Endothelial cell of umbilical vein (primary cell): Measurements from ENCODE around the gene EFR3B. TPM values are rescaled to one million over a fixed set of nuclear protein-coding genes. Genes with fewer than 3 reads are reported as not detected.

ENCODE experiments used
- BruUV-seq: library from RNA; stranded (reverse); fragments of 400-500 nt; replicated peaks from 2 replicates; lab custom pipeline; 2021; lab: Mats Ljungman, UMichigan
- CTCF ChIA-PET: fragments of 300-600, 350-600 bp; sonication (Branson Sonifier 250); formaldehyde crosslinking; loops from one replicate; lab custom pipeline; 2021; ENCODE audit warnings: antibody characterized with exemption, inconsistent platforms; lab: Charles Lee
- POLR2A ChIA-PET: fragments of 300-600, 350-600 bp; sonication (Branson Sonifier 250); formaldehyde crosslinking; loops from one replicate; lab custom pipeline; 2021; ENCODE audit warnings: antibody characterized with exemption, inconsistent platforms; lab: Charles Lee
- DNase-seq: peaks from one replicate; pipeline ENCODE4 v3.0.0-alpha.2; 2011; ENCODE audit warnings: low read depth, low spot score
- FAIRE-seq: peaks from 2 replicates; lab custom pipeline; 2011; peaks lifted over from hg19 to GRCh38; lab: Jason Lieb, UNC
- H2AFZ ChIP-seq: 2 replicates; pipeline ENCODE4 v1.6.0; 2012; ENCODE audit warnings: low read depth, low read length, control low read depth, inconsistent platforms
- H3K27ac ChIP-seq: 2 replicates; pipeline ENCODE4 v1.5.1; 2011; ENCODE audit warnings: low read depth, mild to moderate bottlenecking, control low read depth, low read length, moderate library complexity; ENCODE audit not compliant: insufficient read depth
- H3K27me3 ChIP-seq, 2 experiments: 2 replicates each; pipeline versions ENCODE4 v1.6.0 to v1.6.1; 2011; ENCODE audit warnings: low read length in 2 of 2, mixed read lengths in 1 of 2; ENCODE audit not compliant: control insufficient read depth in 2 of 2, insufficient read depth in 2 of 2
- H3K36me3 ChIP-seq, 2 experiments: 2 replicates in 1 of 2; 3 replicates in 1 of 2; pipeline ENCODE4 v1.5.1; 2011; ENCODE audit warnings: low read length in 2 of 2, mild to moderate bottlenecking in 1 of 2, moderate library complexity in 1 of 2; ENCODE audit not compliant: control insufficient read depth in 2 of 2, insufficient read depth in 2 of 2; ENCODE audit errors: extremely low read depth in 1 of 2
- H3K4me1 ChIP-seq: 3 replicates; pipeline ENCODE4 v1.5.1; 2011; ENCODE audit warnings: mild to moderate bottlenecking, low read length; ENCODE audit not compliant: control insufficient read depth, insufficient read depth; ENCODE audit errors: extremely low read depth
- H3K4me2 ChIP-seq: 2 replicates; pipeline ENCODE4 v1.6.1; 2011; ENCODE audit warnings: low read length, control low read depth, mixed read lengths; ENCODE audit not compliant: insufficient read depth
- H3K4me3 ChIP-seq, 3 experiments: fragments of 200-600 bp in 1 of 3; sonication (generic), shearing (Covaris generic) in 1 of 3; replicated peaks in 1 of 3; 2 replicates each; pipeline ENCODE4 v1.5.1; 2011 to 2016; ENCODE audit warnings: control low read depth in 3 of 3, low read length in 3 of 3, mild to moderate bottlenecking in 2 of 3, inconsistent platforms in 1 of 3, low read depth in 1 of 3, moderate library complexity in 1 of 3; ENCODE audit not compliant: insufficient read depth in 1 of 3
- H3K79me2 ChIP-seq: 2 replicates; pipeline ENCODE4 v1.6.0; 2012; ENCODE audit warnings: low read length, inconsistent platforms; ENCODE audit not compliant: control insufficient read depth, insufficient read depth
- H3K9ac ChIP-seq: replicated peaks from 2 replicates; pipeline ENCODE3; 2011; ENCODE audit warnings: low read length, control low read depth; ENCODE audit not compliant: insufficient read depth; ENCODE audit errors: extremely low read depth
- H3K9me1 ChIP-seq: replicated peaks from 3 replicates; pipeline ENCODE4 v1.6.0; 2011; ENCODE audit warnings: mild to moderate bottlenecking, low read length; ENCODE audit not compliant: control insufficient read depth, insufficient read depth; ENCODE audit errors: extremely low read depth
- H3K9me3 ChIP-seq: replicated peaks from 2 replicates; pipeline ENCODE4 v1.5.1; 2012; ENCODE audit warnings: low read length, inconsistent platforms; ENCODE audit not compliant: control insufficient read depth, insufficient read depth
- H4K20me1 ChIP-seq: replicated peaks from 2 replicates; pipeline ENCODE3; 2011; ENCODE audit warnings: mild to moderate bottlenecking, low read length; ENCODE audit not compliant: control insufficient read depth, insufficient read depth; ENCODE audit errors: extremely low read depth
- CTCF ChIP-seq, 2 donors: IDR thresholded peaks; 1 replicate in 1 of 2; 2 replicates in 1 of 2; pipeline ENCODE4 v1.5.1; 2011; ENCODE audit warnings: low read length in 2 of 2, mild to moderate bottlenecking in 2 of 2, moderate library complexity in 2 of 2, control low read depth in 1 of 2, inconsistent platforms in 1 of 2, low read depth in 1 of 2; ENCODE audit not compliant: insufficient read depth in 1 of 2; ENCODE audit errors: extremely low read depth in 1 of 2
- EZH2 ChIP-seq: IDR thresholded peaks from 2 replicates; pipeline ENCODE4 v1.6.1; 2012; ENCODE audit warnings: borderline replicate concordance, low read depth, mild to moderate bottlenecking, moderate library complexity, low read length, inconsistent platforms; ENCODE audit not compliant: severe bottlenecking
- FOS ChIP-seq: IDR thresholded peaks from 2 replicates; pipeline ENCODE4 v1.6.1; 2011; ENCODE audit warnings: mild to moderate bottlenecking, low read length, moderate library complexity, borderline replicate concordance; ENCODE audit not compliant: insufficient read depth
- GATA2 ChIP-seq: IDR thresholded peaks from 2 replicates; pipeline ENCODE4 v1.7.0; 2011; ENCODE audit warnings: low read depth, mild to moderate bottlenecking, moderate library complexity, mixed read lengths, low read length; ENCODE audit not compliant: insufficient read length, insufficient read depth
- JUN ChIP-seq: IDR thresholded peaks from 2 replicates; pipeline ENCODE4 v1.6.1; 2011; ENCODE audit warnings: borderline replicate concordance, low read depth; ENCODE audit not compliant: insufficient read length, insufficient read depth
- MAX ChIP-seq: IDR thresholded peaks from 2 replicates; pipeline ENCODE4 v1.6.1; 2011; ENCODE audit not compliant: insufficient read depth, insufficient read length
- MYC ChIP-seq: IDR thresholded peaks from one replicate; pipeline ENCODE4 v1.6.1; 2011; ENCODE audit warnings: mild to moderate bottlenecking, low read depth, low read length
- POLR2A ChIP-seq: IDR thresholded peaks from 2 replicates; pipeline ENCODE4 v1.6.1; 2012; ENCODE audit warnings: low read depth, mild to moderate bottlenecking, control low read depth, low read length
- POLR2AphosphoS5 ChIP-seq: IDR thresholded peaks from 2 replicates; pipeline ENCODE4 v1.6.1; 2012; ENCODE audit warnings: low read depth, mild to moderate bottlenecking, control low read depth, low read length, moderate library complexity; ENCODE audit not compliant: insufficient read depth
- dilution Hi-C: fragments of 300-500 bp; cut with MboI; formaldehyde crosslinking; loops from one replicate; pipeline ENCODE4 v1.15.0; 2019; ENCODE audit warnings: low sequenced_read_pairs; ENCODE audit not compliant: extremely low pct_ligation_motif_present
- intact Hi-C: fragments of 100-400 bp; cut with micrococcal nuclease; formaldehyde crosslinking; loops from one replicate; pipeline ENCODE4 v1.10.0; 2022
- polyA plus RNA-seq, 4 experiments: library from polyadenylated mRNA; depleted of rRNA in 3 of 4; stranded (reverse) in 3 of 4; unstranded in 1 of 4; fragments of >200 nt; gene quantifications; 2 replicates each; pipeline versions ENCODE4 v1.2.1 to v1.2.3, GENCODE V29; 2011 to 2012; ENCODE audit warnings: missing spikeins in 1 of 4
- total RNA-seq: library from RNA; stranded (reverse); gene quantifications from 2 replicates; pipeline ENCODE4 v1.2.3, GENCODE V29; 2021

EFR3B gene
- total and polyA plus RNA-seq, 2 donors (not counting 3 experiments of a cell fraction or from before 2014, with no cell fraction given) = 0.15 to 0.77 TPM

- intact Hi-C loops (no loop called here), dilution Hi-C loops (no loop called here)
- H3K36me3 ChIP-seq = no peaks in the 10 kb centered on the region
- H3K27me3 ChIP-seq = peaks cover 2 to 6% of the 10 kb centered on the region in 2 experiments
- H3K79me2 ChIP-seq = no peaks in the 10 kb centered on the region
- H3K4me3 ChIP-seq = no peak overlapping the region
- no peaks in the 10 kb centered on the region for H3K9me3 ChIP-seq
- DNase-seq (no peak), FAIRE-seq (no peak)
- no peak overlapping the region for H3K9ac ChIP-seq
- ChIA-PET POLR2A (no interaction called here), CTCF (interaction anchor here (1.6 kb wide), 1 partner anchor 13 kb away, joined by 4 read pairs; no protein-coding TSS in a partner anchor)
- no peaks in the 10 kb centered on the region for H3K9me1 ChIP-seq
- H3K4me2 ChIP-seq = no peak overlapping the region
- no peak overlapping the region for H2AFZ ChIP-seq
- H3K4me1 ChIP-seq = no peaks in the 10 kb centered on the region
- TF ChIP-seq CTCF (IDR thresholded peaks at IDR 0.05; ENCODE audit: extremely low read depth in 1 of 2, insufficient read depth in 1 of 2, low read depth in 1 of 2, low read length in 2 of 2) (no peak), EZH2 (no peak), MAX (no peak), MYC (no peak), FOS (no peak), GATA2 (no peak), JUN (no peak), POLR2AphosphoS5 (no peak), POLR2A (no peak)
- no peak overlapping the region for H3K27ac ChIP-seq
- H4K20me1 ChIP-seq = no peaks in the 10 kb centered on the region
- BruUV-seq = no TSS peak
Observed at GRCh38 chr2:25085761-25086560, 44.1 kb downstream of the EFR3B start.
